Measurements from ENCODE around the gene MAGI1. TPM values are rescaled to one million over a fixed set of nuclear protein-coding genes. Genes with fewer than 3 reads are reported as not detected.

Gene MAGI1
- total RNA-seq, 1 donor, result 13.0 TPM

DNA sequence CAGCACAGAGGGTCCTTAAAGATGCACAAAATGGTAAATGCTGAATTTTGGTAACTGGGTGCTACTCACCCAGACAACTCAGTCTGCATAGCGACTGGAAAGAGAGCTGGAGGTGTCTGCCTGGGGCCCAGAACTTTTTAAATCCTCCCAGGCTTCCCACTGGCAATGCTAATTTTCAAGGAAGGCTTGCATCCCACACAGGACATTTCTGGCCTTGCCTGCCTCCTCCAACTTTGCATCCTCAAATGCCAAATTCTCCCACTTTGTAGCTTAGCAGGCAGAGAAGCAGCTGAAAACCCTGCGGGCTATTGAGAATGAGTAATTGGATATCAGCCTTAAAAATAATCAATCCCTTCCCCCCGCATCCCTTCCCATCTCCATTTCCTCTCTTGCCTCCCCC, 694.3 kb downstream of the MAGI1 start:
- DNase-seq (ENCODE audit: low read depth), result no peak
- no peak overlapping the region for H3K4me3 ChIP-seq (ENCODE audit: low read depth, low read length)
- TF ChIP-seq CTCF (IDR thresholded peaks at IDR 0.05; ENCODE audit: insufficient read depth, low read length), result no peak

DNA sequence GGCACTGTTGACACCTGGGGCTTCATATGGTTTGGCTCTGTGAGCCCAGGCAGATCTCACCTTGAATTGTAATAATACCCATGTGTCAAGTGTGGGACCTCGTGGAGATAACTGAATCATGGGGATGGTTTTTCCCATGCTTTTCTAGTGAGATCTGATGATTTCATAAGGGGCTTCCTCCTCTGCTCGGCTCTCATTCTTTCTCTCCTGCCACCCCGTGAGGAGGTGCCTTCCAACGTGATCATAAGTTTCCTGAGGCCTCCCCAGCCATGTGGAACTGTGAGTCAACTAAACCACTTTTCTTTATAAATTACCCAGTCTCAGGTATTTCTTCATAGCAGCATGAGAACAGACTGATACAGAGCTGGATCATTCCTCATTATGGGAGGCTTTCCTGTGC, 695.0 kb downstream of the MAGI1 start:
- TF ChIP-seq CTCF (IDR thresholded peaks at IDR 0.05; ENCODE audit: insufficient read depth, low read length), result no peak

GRCh38 chr3:65343026-65343425, 695.7 kb downstream of the MAGI1 start:
- H3K4me3 ChIP-seq (ENCODE audit: low read depth, low read length), result no peak overlapping the region
- no peak for DNase-seq (ENCODE audit: low read depth)
- no peak for TF ChIP-seq CTCF (IDR thresholded peaks at IDR 0.05; ENCODE audit: insufficient read depth, low read length)

More for the DNA sequence above, 695.0 kb downstream of the MAGI1 start:
- DNase-seq (ENCODE audit: low read depth), result no peak
- no peak overlapping the region for H3K4me3 ChIP-seq (ENCODE audit: low read depth, low read length)

- TF ChIP-seq CTCF (IDR thresholded peaks at IDR 0.05; ENCODE audit: insufficient read depth, low read length), result peak; percentile 72
- peak; percentile 45 for DNase-seq (ENCODE audit: low read depth)
- no peak overlapping the region for H3K4me3 ChIP-seq (ENCODE audit: low read depth, low read length)
Observed at GRCh38 chr3:65342084-65342683, 696.5 kb downstream of the MAGI1 start.

- no peak for TF ChIP-seq CTCF (IDR thresholded peaks at IDR 0.05; ENCODE audit: insufficient read depth, low read length)
- no peak overlapping the region for H3K4me3 ChIP-seq (ENCODE audit: low read depth, low read length)
- no peak for DNase-seq (ENCODE audit: low read depth)
Observed at GRCh38 chr3:65339192-65339740, 699.5 kb downstream of the MAGI1 start.

DNA sequence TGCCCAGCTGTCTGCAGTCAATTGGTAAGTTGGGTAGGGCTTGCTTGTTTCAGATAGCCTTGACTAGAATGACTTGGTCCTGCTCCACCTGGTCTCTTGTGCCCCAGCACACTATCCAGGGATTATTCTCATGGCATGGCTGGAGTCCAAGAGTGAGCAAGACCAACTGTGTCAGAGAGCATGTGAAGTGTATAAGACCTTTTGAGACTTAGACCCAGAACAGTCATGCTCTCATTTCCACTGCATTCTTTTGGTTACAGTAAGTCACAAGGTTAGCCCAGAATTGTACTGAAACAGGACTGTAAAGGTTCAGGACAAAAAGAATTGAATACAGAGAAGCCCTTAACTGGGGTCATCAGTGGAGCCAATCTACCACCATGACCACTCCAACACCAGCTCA, 700.1 kb downstream of the MAGI1 start:
- TF ChIP-seq CTCF (IDR thresholded peaks at IDR 0.05; ENCODE audit: insufficient read depth, low read length), result no peak
- DNase-seq (ENCODE audit: low read depth), result peak; percentile 13
- H3K4me3 ChIP-seq (ENCODE audit: low read depth, low read length), result no peak overlapping the region

DNA sequence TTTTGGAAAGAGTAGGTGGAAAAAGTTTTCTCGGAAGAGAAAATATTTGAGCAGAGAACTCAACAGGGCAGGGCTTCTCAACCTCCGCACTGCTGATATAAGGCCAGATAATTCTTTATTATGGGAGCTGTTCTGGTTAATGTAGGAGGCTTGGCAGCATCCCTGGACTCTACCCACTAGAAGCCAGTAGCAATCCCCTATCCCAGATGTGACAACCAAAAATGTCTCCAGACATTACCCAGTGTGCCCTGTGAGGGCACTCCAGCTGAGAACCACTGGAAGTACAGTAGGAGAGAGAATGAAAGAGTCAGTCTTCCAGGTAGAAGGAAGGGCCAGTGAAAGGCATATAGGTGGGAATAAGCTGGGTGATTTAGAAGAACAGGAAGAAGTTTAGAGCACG, 703.1 kb downstream of the MAGI1 start:
- DNase-seq (ENCODE audit: low read depth), result no peak
- H3K4me3 ChIP-seq (ENCODE audit: low read depth, low read length), result no peak overlapping the region
- no peak for TF ChIP-seq CTCF (IDR thresholded peaks at IDR 0.05; ENCODE audit: insufficient read depth, low read length)
